HG03432 (cell line): ENCODE data around the gene TXLNB.
"Not testable (repeated sequence)": the region's sequence is repeated elsewhere in the genome, so short reads cannot be mapped to it uniquely, and the experiment has no call there.

Experiments used
- ATAC-seq: cut with Tn5 transposase; IDR thresholded peaks from one replicate; pipeline ENCODE4 v1.9.1; 2021; ENCODE audit warnings: mild to moderate bottlenecking, moderate library complexity; ENCODE audit not compliant: unreplicated experiment

Gene TXLNB

DNA sequence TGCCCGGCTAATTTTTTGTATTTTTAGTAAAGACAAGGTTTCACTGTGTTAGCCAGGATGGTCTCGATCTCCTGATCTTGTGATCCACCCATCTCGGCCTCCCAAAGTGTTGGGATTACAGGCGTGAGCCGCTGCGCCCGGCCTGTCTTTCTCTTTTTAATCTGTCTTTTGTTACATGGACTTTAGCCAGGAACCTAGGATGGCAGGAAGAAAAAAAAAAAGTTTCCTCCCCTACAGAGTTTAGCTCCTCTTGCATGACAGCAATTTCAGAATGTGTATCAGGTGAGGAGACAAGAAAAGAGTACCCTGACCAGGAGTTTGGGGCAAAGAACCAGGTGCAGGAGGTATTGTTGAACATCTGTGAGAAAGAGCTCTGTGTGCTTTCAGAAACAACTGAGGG lies 21.4 kb upstream of the TXLNB start:
- ATAC-seq = no peak

DNA sequence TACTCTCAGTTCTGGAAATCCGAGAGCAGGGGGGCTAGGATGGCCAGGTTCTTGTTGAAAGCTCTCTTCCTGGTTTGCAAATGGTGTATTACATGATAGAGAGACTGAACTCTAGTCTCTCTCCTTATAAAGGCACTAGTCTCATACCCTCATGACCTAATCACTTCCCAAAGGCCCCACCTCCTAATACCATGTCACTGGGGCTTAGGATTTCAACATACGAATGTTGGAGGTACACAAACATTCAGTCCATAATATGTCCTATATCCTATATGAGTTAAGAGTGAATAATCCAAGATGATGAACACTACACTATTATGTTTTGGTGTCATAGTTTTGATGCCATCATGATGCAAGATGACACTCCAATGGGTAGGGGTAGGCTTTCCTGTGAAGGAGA lies 20.0 kb upstream of the TXLNB start:
- no peak for ATAC-seq

DNA sequence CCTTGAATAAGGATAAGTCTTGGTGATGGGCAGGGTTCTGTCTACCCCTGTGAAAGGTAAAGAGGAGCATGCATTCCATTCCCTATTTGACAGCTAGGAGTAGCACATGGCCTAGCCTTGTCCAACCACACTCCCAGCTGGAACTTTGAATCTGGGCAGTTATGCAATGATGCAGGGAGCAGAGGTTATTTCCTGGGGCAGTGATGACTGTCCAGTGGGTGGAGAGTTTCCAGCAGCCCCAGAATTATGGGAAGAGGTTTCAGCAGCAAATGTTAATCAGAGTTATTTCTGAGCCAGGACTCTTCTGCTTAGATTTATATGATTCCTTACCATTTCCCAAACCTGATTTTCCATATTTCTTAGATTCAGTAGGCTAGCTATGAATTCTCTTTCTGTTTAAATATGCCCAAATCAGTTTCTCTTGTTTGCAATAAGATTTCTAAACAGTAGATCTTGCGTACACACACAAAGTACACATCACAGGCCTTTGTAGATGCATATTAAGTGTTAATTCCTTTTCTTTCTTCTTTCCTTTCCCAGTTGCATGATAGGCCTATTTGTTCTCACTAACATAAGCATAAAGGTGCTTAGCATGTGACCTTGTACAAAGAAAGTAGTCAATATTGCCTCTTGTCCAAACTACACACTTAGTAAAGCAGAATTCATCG lies 17.3 kb upstream of the TXLNB start:
- no peak for ATAC-seq

DNA sequence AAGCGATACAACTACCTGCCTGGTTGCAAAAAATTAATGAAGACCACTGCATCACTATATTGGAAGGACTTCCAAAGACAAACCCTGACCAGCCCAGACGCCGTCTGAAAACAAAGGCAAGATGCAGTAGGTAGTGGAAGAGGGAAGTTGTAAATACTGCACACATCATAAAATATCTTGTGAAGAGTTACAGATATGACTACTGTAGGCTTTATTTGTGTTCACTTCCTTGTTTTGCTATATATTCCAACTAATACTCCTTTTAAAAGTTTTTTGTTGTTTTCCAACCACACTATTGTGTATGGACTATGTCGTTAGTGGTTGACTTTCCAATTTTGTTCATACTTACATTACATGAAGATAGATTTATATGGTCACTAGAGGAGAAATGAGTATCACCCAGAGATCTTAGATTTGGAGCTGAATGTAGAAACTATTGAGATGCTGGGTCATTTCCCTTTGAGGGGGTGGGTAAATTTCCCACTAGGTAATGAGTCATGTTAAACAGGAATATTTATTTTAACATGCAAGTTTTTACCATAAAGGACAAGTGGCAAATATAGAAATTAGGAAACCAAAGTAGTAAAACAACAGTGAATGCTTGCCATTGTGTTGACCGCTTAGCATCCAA lies 16.6 kb upstream of the TXLNB start:
- ATAC-seq = peak; percentile 86

DNA sequence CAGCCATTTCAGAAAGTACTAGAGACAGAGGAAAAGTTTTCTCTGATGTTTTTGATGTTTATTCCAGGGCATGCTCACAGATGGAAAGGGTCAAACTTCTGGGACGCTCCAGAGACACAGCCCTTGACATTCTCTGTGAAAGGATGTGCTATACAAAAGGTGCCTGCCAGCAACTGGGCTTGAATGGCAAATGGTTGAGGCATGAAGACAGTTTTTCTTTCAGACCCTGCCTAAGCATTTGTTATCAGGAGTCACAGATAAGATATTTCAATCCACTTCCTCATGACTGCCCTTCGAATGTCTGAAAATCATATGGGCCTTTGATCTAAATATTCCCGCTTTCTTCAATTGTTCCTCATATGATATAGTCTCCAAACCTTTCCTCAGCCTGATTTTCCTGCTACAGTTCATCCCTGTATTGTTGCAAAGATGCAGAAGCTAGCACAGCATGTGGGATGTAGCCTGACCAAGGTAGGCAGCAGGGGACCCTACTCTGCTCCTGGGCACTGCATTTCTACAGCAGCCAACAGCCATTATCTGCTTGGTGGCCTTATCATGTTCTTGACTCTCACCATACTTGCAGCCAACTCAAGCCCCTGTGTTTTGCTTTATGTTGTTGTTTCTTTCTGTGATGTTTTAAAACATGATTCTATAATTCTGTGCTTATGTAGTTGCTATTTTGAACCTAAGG lies 14.6 kb upstream of the TXLNB start:
- ATAC-seq = no peak

DNA sequence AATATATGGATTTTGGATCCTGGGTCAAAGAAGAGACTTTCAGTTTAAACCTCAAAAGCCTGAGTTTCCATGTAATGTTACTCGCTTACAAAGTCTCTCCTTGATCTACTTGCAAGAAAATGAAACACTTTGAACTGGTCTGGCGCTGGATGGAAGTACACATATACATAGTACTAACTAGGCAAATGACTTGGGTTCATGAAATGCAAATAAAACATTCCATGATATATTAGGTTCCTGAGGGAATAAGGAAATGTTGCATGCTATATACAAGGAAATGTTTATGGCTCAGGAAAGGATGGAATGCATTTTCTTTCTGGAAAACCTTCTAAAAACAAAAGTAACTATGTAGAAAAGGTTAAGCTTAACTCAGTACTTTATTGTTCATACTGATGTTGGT lies 11.4 kb upstream of the TXLNB start:
- no peak for ATAC-seq

DNA sequence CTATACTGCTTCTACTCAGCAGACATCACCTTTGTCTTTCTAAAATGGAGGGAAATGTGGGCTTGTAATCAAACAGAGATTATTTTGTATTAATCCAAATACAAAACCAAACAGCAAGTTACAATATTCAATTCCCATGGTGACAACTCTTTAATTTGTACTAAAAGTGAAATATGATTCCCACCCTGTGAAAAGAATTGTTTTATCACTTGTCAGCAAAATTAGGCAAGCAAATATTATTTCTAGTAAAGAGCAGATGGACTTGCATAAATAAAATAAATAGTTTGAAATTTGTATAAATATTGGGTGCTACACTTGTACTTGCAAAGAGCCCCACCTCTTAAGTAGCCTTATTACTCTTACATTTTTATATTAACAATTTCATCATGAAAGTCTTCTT lies 6.1 kb upstream of the TXLNB start:
- no peak for ATAC-seq

DNA sequence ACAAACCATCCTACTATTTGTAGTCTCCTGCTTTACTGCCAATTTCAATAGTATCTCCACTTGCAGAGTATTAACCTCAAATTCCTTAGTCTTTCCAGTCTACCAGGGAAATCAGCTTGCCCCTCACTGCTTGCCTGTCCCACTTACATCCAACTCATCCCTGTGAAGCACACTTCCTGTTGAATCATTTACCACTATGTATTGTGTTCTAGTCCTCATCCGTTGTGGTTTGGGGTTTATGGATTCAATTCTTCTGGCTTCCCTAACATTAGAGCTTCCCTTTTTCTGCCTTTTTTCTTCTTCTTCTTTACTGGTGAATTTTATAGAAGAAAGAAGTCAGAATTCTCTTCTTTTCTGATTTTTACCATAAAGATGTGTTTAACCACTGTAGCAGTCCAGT lies 5.1 kb upstream of the TXLNB start:
- ATAC-seq = no peak

DNA sequence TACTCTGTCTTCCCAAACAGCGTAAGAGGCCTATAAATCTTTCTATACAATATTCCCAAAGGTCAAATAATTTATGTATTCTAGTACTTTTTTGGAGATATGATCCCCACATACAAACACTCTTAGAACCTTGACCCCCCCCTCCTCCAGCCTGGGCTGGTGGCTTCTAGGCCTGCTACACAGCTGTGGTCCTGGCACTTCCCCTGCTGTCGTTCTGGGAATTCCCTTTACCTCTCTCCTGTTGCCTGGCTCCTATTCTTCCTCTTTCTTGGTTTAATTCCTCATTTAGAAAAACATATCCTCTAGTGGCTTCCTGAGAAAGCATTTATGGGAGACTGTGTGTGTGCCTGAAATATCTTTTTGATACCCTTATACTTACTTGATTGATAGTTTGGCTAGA lies 4.1 kb upstream of the TXLNB start:
- ATAC-seq = no peak

DNA sequence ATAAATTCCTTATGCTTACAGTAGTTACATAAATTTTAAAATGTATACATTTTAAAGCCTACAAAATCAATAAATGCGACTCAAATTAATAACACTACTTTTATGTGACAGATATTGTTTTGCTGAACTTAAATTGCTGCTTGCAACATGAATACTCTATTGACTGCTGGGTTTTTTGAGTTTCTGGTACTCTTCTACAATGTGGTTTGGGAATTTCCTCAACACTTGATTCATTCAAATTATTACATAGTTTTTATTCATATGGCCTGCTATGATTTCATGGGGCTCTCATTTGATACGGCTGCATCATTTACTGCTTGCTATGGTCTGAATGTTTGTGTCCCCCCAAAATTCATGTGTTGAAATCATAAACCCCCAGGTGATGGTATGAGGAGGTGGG lies 2.3 kb upstream of the TXLNB start:
- ATAC-seq = no peak

DNA sequence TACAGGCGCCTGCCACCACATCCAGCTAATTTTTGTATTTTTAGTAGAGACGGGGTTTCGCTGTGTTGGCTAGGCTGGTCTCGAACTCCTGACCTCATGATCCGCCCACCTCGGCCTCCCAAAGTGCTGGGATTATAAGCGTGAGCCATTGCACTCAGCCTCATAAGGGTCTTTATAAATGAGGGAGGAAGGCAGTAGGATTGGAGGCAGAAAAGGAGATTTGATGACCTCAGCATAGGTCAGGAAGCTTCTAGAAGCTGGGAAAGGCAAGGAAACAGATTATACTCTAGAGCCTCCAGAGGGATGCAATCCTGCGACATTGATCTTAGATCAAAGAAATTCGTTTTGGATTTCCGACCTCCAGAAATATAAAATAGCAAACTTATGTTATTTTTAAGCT lies 1.4 kb upstream of the TXLNB start:
- not testable (repeated sequence) for ATAC-seq

DNA sequence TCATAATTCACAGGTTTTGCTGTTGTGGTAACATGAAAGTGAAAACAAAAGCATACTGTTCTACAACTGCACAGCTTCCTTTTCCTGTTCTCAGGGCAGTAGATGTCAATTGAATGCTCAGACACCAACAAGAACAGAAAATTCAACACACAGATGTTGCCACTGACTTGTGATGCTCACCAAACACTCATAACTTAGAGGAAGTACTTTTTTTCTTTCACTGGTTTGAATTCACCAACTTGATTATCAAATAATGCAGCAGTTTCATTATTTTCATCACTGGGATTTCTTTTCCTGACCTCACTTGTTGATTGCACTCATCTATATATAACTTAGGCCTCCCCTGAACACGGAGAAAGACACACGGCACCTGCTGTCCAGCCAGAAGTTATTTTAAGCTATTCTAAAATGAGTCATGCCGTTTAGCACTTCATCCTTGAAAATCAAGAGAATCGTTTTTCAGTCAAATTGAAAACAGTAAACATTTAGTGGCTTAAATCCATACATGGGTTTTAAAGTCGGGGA lies 949 bp downstream of the TXLNB start:
- ATAC-seq = peak; percentile 77

DNA sequence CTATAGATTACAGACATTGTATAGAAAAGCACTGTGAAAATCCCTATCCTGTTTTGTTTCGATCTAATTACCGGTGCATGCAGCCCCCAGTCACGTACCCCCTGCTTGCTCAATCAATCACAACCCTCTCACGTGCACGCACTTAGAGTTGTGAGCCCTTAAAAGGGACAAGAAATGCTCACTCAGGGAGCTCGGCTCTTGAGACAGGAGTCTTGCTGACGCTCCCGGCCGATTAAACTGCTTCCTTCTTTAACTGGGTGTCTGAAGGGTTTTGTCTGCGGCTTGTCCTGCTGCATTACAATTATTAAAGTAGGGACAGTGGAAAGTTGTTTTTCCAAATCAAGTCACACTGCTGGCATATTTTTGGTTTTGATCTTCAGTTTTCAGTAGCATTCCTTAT lies 2.6 kb downstream of the TXLNB start:
- no peak for ATAC-seq

DNA sequence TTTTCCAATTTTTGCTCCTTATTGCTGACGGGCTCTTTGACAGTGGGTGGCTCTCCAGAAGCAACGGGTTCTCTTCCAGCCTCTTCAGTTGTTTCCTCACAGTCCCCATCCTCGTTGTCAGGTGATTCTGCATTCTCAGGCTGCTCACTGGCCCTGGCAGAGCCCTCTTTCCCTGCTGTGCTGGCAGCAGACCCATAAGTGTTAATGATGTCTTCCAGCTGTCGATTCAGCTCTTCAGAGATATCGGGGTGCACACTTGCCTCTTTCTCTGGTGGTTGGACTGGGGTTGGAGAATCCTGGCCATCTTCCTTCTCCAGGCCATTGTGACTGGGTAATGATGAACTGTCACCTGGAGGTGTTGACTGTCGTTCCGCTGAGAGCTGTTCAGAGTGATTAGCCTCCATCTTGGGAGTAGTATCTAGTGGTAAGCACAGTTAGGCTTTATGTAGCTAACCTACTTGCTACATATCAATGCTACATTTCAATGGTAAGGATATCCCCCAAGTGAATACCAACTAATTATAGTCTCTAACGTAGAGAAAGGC lies 3.2 kb downstream of the TXLNB start:
- ATAC-seq = no peak

DNA sequence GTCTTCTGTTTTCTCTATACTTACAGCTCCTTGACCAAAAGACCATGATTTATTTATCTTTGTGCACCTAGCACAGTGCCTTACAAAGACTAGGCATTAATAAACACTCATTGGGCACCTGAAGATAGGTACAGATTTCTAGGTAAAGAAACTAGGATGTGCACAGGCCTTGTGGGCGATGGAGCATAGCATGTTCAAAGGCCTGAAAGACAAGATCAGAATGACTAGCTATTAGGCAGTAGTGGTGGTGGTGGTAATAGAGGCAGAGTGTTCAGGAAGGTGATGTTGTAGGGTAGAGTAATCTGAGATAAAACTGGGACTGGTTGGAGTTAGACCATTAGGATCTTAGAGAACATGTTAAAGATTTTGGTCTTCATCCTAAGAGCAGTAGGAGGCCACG lies 3.9 kb downstream of the TXLNB start:
- no peak for ATAC-seq

DNA sequence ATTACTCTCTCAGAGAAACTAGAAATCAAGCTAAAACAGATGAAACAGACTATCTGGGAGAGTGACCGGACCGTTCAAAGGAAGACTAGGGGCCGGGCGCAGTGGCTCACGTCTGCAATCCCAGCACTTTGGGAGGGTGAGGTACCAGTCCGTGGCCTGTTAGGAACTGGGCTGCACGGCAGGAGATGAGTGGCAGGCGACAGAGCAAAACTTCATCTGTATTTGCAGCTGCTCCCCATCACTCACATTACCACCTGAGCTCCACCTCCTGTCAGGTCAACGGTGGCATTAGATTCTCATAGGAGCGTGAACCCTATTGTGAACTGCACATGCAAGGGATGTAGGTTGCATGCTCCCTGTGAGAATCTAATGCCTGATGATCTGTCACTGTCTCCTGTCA lies 5.4 kb downstream of the TXLNB start:
- ATAC-seq = not testable (repeated sequence)

DNA sequence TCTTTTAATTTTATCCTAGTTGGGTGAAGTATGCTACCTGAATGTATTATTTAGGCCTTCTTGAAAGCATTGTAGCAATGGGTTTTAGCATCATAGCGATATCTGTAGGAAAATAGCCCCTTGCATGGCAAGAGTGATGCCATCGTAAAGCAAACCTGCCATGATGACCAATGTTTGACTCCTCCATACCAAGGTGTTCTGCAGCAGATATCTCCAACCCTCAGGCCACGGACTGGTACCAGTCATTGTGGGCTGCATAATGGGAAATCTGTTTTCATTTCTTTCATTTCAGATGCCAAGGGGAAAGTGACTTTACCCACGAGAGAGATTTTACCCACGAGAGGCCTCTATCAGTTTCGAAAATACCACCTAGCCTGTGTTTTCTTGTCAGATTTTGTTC lies 6.2 kb downstream of the TXLNB start:
- no peak for ATAC-seq

DNA sequence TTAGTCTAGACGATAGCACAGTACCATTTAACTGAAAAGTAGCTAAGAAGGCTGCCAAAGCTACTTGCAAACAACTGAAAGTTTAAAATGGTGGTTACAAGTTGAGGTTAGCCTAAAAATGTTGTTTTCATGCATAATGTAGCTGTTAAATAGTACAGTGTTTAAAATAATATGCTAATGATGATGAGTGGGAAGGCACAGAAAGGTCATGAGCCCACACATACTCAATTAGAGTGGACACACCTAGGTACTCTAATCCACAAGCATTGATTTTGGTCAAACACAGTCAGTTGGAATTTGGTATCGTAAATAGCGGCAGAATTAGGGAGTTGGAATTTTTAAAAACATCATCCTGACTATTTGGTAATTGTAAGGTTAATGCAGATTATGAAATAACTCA lies 7.0 kb downstream of the TXLNB start:
- ATAC-seq = no peak

DNA sequence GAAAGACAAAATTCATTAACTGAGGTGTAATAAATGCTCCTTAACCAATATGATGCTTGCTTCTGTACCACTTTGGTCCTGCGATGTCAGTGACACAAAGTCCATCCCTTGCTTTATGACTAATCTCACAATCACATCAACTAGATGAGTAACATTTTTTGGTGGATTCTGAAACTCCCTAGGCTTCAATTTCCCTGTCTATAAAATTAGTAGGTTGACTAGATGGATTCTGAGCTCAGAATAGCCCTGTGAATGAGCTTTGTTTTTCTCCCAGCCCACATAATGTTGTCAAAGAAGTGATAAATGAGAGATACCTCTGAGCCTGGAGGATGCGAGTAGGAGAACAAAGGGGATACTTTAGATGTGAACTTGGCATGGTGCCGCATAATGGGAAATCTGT lies 9.1 kb downstream of the TXLNB start:
- ATAC-seq = no peak

DNA sequence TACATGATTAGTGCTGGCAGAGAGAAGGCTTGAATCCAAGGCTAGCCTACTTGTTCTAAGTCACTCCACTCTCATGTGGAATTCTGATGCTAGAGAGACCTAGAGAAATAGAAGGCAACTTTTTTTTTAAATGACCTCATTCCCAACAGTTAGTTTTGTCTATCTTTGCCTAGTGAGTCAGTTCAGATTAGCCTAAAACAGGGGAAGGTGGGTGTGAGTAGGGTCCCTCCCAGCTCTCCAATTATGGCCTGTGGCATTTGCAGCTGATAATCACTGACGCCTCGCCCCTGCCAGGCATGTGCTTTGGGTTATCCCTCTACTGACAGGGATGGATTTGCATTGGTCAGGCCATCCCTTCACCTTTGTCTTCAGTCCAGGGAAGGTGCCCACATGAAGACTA lies 13.6 kb downstream of the TXLNB start:
- no peak for ATAC-seq

DNA sequence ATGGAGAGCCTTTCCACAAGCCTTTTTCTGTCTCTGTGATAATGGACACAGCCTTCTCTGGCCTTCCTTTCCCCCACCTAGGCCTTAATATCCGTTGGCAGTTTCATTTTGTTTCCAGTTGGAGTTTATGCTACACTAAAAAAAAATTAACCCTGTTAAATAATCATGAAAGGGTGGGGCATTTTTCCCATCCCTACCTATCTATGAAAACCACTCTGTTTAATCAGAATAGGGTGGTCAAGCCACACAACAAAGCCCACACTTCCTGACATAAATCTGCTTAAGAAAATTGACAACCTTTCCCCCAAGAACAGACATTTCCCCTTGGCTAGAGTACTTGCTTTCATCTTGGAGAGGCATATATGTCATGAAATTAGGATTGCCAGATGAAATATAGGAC lies 14.2 kb downstream of the TXLNB start:
- ATAC-seq = no peak

DNA sequence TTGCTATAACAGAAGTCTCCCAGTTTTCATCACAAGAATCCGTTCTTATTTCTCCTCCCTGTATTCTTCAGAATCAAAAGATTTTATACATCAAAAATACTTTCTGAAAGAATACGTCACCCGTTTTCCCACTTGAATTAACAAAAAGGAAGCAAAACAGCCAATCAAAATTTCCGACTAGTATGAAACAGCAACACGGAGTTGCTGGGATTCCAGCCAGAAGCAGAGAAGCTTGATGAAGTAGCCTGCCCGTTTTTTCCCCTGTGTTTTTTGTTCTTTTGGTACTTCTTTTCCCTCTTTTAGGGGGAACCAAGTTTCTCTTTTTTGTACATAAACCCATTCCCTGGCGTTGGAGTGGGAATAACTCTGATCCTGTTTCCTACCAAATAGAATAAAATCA lies 14.6 kb downstream of the TXLNB start:
- ATAC-seq = no peak
